Tibial nerve (tissue), 4 donors: Measurements from ENCODE around the gene RALGDS. TPM values are rescaled to one million over a fixed set of nuclear protein-coding genes. Genes with fewer than 3 reads are reported as not detected.
A peak's percentile ranks its signal among the peaks of the same experiment; 100 is the strongest.

Experiments used
- DNase-seq, 2 donors: peaks; one replicate each; pipeline ENCODE4 v3.0.0-alpha.2; 2019; ENCODE audit warnings: low spot score in 2 of 2
- H3K27ac ChIP-seq, 4 donors: fragments of 200-600 bp; sonication (generic) in 3 of 4; one replicate each; pipeline ENCODE4 v1.5.1; 2017 to 2019; ENCODE audit warnings: mild to moderate bottlenecking in 1 of 4
- H3K27me3 ChIP-seq, 2 donors: fragments of 200-600 bp; sonication (generic) in 1 of 2; one replicate each; pipeline versions ENCODE4 v1.5.1 to v1.6.0; 2017 to 2019
- H3K36me3 ChIP-seq, 3 donors: fragments of 200-600 bp; sonication (generic); one replicate each; pipeline ENCODE4 v1.5.1; 2018 to 2019
- H3K4me1 ChIP-seq, 4 donors: fragments of 200-600 bp; sonication (generic) in 3 of 4; one replicate each; pipeline ENCODE4 v1.5.1; 2017 to 2019
- H3K4me3 ChIP-seq, 4 donors: fragments of 200-600 bp; sonication (generic) in 3 of 4; one replicate each; pipeline ENCODE4 v1.5.1; 2017 to 2019; ENCODE audit warnings: mild to moderate bottlenecking in 1 of 4, moderate library complexity in 1 of 4
- H3K9me3 ChIP-seq, 4 donors: fragments of 200-600 bp; sonication (generic) in 3 of 4; one replicate each; pipeline ENCODE4 v1.5.1; 2017 to 2019
- CTCF ChIP-seq, 5 experiments: fragments of 200-600 bp in 3 of 5; fragments of 450-650 bp in 2 of 5; sonication (generic) in 3 of 5; IDR thresholded peaks; one replicate each; pipeline ENCODE4 v1.5.1; 2016 to 2019; ENCODE audit warnings: antibody characterized with exemption in 5 of 5, mild to moderate bottlenecking in 3 of 5, moderate library complexity in 2 of 5
- EP300 ChIP-seq, 2 donors: sonication (generic); formaldehyde crosslinking; IDR thresholded peaks; one replicate each; pipeline ENCODE4 v1.6.1; 2017; ENCODE audit warnings: antibody characterized with exemption in 2 of 2, mild to moderate bottlenecking in 1 of 2
- POLR2A ChIP-seq, 2 donors: fragments of 450-650 bp; IDR thresholded peaks; one replicate each; pipeline ENCODE4 v1.6.1; 2017; ENCODE audit warnings: antibody characterized with exemption in 2 of 2, mild to moderate bottlenecking in 2 of 2, moderate library complexity in 2 of 2
- WGBS, 2 donors: methylation state at CpG; one replicate each; pipeline ENCODE4 v1.1.5; 2018; 5-methylcytosine and 5-hydroxymethylcytosine counted together
- total RNA-seq, 4 donors: library from RNA; depleted of rRNA; stranded (reverse); fragments of >200 nt; gene quantifications; one replicate each; pipeline ENCODE4 v1.1.0, GENCODE V29; 2016

Gene RALGDS
- total RNA-seq, 4 donors from 2014 or later, result 34.5 to 60.0 (median 48.7) TPM

- WGBS, 2 donors, result 73 to 88% methylated on average over 3 of the region's 3 CpGs
- TF ChIP-seq CTCF (IDR thresholded peaks at IDR 0.05), result no peak
- no peak for TF ChIP-seq POLR2A (IDR thresholded peaks at IDR 0.05)
- no peak for TF ChIP-seq EP300 (IDR thresholded peaks at IDR 0.05)
- Histone ChIP-seq H3K36me3 (no peaks in the 10 kb centered on the region), H3K9me3 (no peaks in the 10 kb centered on the region), H3K27ac (peak overlapping the region in 3 of 4 donors; percentile 90 to 94 (median 91)), H3K27me3 (no peaks in the 10 kb centered on the region), H3K4me3 (no peak overlapping the region), H3K4me1 (peaks cover 0 to 96% (median 87%) of the 10 kb centered on the region in 4 donors)
- DNase-seq, result no peak
Measured at GRCh38 chr9:133118568-133118967, 2.5 kb downstream of the RALGDS start.

GRCh38 chr9:133118179-133118520 is 2.9 kb downstream of the RALGDS start:
- Histone ChIP-seq H3K4me1 (peaks cover 0 to 96% (median 88%) of the 10 kb centered on the region in 4 donors), H3K9me3 (no peaks in the 10 kb centered on the region), H3K27me3 (no peaks in the 10 kb centered on the region), H3K4me3 (no peak overlapping the region), H3K36me3 (no peaks in the 10 kb centered on the region), H3K27ac (no peak overlapping the region)
- TF ChIP-seq POLR2A (IDR thresholded peaks at IDR 0.05), result no peak
- no peak for TF ChIP-seq EP300 (IDR thresholded peaks at IDR 0.05)
- TF ChIP-seq CTCF (IDR thresholded peaks at IDR 0.05), result no peak
- no peak for DNase-seq
- WGBS, 2 donors, result 78 to 94% methylated on average over 3 of the region's 3 CpGs

- DNase-seq, result no peak
- Histone ChIP-seq H3K36me3 (no peaks in the 10 kb centered on the region), H3K27ac (peak overlapping the region in 1 of 4 donors; percentile 75), H3K4me3 (no peak overlapping the region), H3K4me1 (peaks cover 0 to 96% (median 88%) of the 10 kb centered on the region in 4 donors), H3K9me3 (no peaks in the 10 kb centered on the region), H3K27me3 (no peaks in the 10 kb centered on the region)
- 70 to 80% methylated on average over 11 to 14 of the region's 18 CpGs for WGBS, 2 donors
- TF ChIP-seq CTCF (IDR thresholded peaks at IDR 0.05) (no peak), EP300 (IDR thresholded peaks at IDR 0.05) (no peak), POLR2A (IDR thresholded peaks at IDR 0.05) (no peak)
Measured at GRCh38 chr9:133117271-133118178, 3.5 kb downstream of the RALGDS start.

- TF ChIP-seq CTCF (IDR thresholded peaks at IDR 0.05), result no peak
- no peak for TF ChIP-seq POLR2A (IDR thresholded peaks at IDR 0.05)
- TF ChIP-seq EP300 (IDR thresholded peaks at IDR 0.05), result no peak
- Histone ChIP-seq H3K4me1 (peaks cover 0 to 96% (median 87%) of the 10 kb centered on the region in 4 donors), H3K27ac (peak overlapping the region in 3 of 4 donors; percentile 75 to 84 (median 84)), H3K9me3 (no peaks in the 10 kb centered on the region), H3K4me3 (no peak overlapping the region), H3K27me3 (no peaks in the 10 kb centered on the region), H3K36me3 (peaks cover 0 to 7% (median 0%) of the 10 kb centered on the region in 3 donors)
- no peak for DNase-seq
- 89% methylated on average over 15 to 20 of the region's 20 CpGs for WGBS, 2 donors
Measured at GRCh38 chr9:133116346-133117231, 4.5 kb downstream of the RALGDS start.
